ENCODE measurements around the gene WDR62.
"Not testable (repeated sequence)": the region's sequence is repeated elsewhere in the genome, so short reads cannot be mapped to it uniquely, and the experiment has no call there.

WDR62 gene

GRCh38 chr19:36113425-36113824, 58.7 kb downstream of the WDR62 start:
- no peak for DNase-seq

GRCh38 chr19:36113894-36114720, 59.4 kb downstream of the WDR62 start:
- no peak for DNase-seq

GRCh38 chr19:36114721-36115452, 60.2 kb downstream of the WDR62 start, which contains the start of gene POLR2I:
POLR2I (minus strand) TSS chr19:36114875; CDS start chr19:36114856, 19 bp downstream.
- peak; percentile 100 for DNase-seq

GRCh38 chr19:36115453-36116343, 61.0 kb downstream of the WDR62 start, which contains the start of gene TBCB:
TBCB (plus strand) TSS chr19:36115468; CDS start chr19:36115561, 93 bp downstream.
- no peak for DNase-seq

GRCh38 chr19:36116344-36116637, 61.6 kb downstream of the WDR62 start:
- DNase-seq: no peak

- no peak for DNase-seq
Observed at GRCh38 chr19:36120092-36120983, 65.6 kb downstream of the WDR62 start.

- no peak for DNase-seq
Observed at GRCh38 chr19:36120984-36121358, 66.3 kb downstream of the WDR62 start.

- no peak for DNase-seq
Observed at GRCh38 chr19:36121486-36122124, 66.9 kb downstream of the WDR62 start.

- no peak for DNase-seq
Observed at GRCh38 chr19:36125557-36125956, 70.9 kb downstream of the WDR62 start.

GRCh38 chr19:36128392-36128736, 73.7 kb downstream of the WDR62 start:
- DNase-seq: peak; percentile 13

- DNase-seq: peak; percentile 65
Observed at GRCh38 chr19:36131221-36131620, 76.5 kb downstream of the WDR62 start.

- not testable (repeated sequence) for DNase-seq
Observed at GRCh38 chr19:36134867-36135266, 80.2 kb downstream of the WDR62 start.

- DNase-seq: no peak
Observed at GRCh38 chr19:36136964-36137686, 82.4 kb downstream of the WDR62 start.

- DNase-seq: no peak
Observed at GRCh38 chr19:36139120-36139472, 84.4 kb downstream of the WDR62 start.

- peak; percentile 92 for DNase-seq
Observed at GRCh38 chr19:36139473-36140303, 85.0 kb downstream of the WDR62 start, which contains the start of gene CAPNS1. CAPNS1 (plus strand) TSS chr19:36140066; CDS start chr19:36141012, 946 bp downstream.

- peak; percentile 69 for DNase-seq
Observed at GRCh38 chr19:36140304-36141038, 85.8 kb downstream of the WDR62 start.

- DNase-seq: peak; percentile 87
Observed at GRCh38 chr19:36141039-36141927, 86.6 kb downstream of the WDR62 start.

GRCh38 chr19:36142046-36142445, 87.3 kb downstream of the WDR62 start:
- DNase-seq: no peak

Data from CD4-positive, alpha-beta T cell treated with Interferon gamma for 1 hour (primary cell).